Activated CD4-positive, alpha-beta T cell treated with anti-CD3 and anti-CD28 coated beads for 48 hours (primary cell): Measurements from ENCODE around the gene RTP5.
"Not testable (repeated sequence)": the region's sequence is repeated elsewhere in the genome, so short reads cannot be mapped to it uniquely, and the experiment has no call there.

Experiments
- DNase-seq: peaks from one replicate; pipeline ENCODE4 v3.0.0-alpha.2; 2020

Gene RTP5

DNA sequence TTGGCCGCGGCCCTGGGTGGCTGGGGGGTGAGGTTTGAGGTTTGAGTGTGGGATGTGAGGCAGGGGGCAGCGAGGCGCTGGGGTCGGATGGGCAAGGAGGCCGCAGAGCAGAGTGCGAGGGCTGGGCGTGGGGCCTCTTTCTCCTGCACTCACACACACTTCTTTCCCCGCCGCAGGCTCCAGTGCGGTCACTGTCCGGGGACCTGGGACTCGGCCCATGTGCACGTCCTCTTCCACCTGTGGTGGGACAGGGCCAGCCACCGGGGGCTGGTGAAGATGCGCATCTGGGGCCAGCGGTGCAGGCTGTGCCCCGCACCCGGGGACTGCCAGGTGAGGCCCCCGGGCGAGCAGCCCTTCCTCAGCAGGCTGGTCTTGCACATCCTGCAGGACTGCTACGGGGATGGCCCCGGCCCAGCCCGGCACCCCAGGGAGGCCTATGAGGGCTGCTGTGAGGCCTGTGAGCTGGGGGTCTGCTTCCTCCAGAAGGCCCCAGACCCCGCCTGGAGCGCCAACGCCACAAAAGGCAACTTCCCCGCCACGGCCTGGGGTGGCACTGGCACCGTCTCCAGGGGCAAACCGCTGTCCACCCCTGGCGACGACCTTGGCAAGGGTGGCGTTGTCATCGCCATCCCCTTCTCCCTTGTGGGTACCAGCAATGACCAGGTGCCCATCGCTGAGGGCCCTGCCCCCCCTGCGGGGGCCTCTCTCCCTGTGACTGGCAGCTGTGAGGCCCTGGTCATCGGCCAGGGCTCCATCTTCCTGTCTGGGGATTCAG, 2.2 kb downstream of the RTP5 start:
- no peak for DNase-seq

DNA sequence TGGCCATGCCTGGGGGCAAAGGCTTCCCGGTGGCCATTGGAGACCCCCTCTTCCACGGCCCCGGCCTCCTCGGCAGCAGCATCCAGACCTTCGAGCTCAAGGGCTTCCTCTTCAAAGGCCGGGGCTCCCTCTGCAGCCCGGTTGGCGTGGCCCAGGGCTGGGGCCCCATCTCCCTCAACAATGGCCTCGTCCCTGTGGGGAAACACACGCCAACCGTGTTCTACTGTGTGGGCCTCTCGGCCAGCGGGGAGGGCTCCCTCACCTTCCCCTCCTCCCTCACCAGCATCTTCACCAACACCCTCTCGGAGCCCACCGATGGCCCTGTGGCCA, 2.7 kb downstream of the RTP5 start:
- no peak for DNase-seq

DNA sequence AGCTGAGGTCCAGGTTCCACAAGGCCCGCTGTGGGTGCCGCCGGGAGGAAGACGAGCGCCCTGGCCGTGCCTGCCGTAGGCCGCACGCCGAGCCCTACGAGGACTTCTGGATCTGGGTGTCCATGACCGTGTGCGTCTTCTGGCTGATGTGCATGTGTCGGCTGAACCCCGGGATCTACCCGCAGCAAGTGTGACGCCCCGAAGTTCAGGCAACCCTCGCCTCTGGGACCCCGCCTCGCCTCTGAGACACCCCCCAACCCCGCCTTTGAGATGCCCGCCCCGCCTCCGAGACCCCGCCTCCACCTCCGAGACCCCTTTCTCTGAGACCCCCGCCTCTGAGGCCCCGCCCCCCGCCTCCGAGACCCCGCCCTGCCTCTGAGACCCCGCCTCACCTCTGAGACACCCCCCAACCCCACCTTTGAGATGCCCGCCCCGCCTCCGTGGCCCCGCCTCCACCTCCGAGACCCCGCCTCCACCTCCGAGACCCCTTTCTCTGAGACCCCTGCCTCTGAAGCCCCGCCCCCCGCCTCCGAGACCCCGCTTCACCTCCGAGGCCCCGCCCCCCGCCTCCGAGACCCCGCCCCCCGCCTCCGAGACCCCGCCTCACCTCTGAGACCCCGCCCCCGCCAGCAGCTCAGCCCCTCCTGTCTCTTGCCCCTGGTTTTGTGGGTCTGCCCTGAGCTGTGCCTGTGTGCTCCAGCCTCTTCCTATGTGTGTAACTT, 3.7 kb downstream of the RTP5 start:
- no peak for DNase-seq

DNA sequence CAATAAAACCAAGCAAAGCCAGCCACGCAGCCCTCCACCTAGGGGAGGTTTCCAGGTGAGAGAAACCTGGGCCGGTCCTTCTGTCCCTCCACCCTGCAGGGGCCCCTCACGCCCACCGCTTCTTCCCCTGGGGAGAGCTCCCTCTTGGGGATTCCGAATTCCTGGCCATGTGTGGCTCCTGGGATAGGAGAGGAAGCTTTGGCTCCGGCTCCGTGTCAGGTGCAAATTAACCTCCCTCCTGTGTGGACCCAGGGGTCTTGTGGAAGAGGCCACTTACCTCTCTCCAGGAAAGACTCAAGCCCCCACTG, 4.2 kb downstream of the RTP5 start:
- DNase-seq = no peak

DNA sequence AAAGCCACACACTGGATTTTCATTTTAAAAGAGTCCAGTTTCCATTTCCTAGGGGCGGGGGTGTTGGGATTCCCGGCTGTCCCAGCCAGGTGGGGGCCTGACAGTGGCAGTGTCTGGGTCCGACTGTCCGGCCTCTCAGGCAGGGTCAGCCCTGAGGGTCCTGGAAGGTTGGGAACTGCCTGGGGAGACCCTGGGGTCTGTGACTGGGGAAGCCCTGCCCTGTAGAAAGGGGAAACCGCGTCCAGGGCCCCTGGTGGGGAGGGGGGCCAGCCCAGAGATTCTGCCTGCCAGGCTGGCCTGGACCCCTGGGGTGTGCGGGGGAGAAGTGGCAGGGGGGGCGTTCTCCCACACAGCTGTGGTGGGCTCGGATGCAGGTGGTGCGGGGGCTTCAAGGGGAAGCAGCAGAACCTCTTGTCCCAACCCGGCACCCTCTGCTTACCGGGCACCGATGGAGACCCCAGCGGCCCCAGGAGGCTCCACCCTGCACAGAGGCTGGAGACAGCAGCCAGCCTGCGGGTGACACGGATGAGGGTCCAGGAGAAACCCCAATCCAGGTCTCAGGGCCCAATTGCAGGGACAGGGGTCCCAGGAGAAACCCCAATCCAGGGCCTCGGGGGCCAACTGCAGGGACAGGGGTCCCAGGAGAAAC, 4.9 kb downstream of the RTP5 start:
- no peak for DNase-seq

DNA sequence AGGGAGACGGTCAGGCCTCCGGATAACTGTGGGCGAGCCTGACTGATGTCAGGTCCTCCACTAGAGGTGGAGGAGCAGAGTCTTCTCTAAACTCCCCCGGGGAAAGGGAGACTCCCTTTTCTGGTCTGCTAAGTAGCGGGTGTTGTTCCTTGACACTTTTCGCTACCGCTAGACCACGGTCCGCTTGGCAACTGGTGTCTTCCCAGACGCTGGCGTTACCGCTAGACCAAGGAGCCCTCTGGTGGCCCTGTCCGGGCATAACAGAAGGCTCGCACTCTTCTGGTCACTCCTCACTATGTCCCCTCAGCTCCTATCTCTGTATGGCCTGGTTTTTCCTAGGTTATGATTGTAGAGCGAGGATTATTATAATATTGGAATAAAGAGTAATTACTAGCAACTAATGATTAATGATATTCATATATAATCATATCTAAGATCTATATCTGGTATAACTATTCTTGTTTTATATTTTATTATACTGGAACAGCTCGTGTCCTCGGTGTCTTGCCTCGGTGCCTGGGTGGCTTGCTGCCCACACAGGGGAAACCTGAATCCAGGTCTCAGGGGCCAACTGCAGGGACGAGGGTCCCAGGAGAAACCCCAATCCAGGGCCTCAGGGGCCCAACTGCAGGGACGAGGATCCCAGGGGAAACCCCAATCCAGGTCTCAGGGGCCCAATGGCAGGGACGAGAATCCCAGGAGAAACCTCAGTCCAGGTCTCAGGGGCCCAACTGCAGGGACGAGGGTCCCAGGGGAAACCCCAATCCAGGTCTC, 6.4 kb downstream of the RTP5 start:
- not testable (repeated sequence) for DNase-seq

DNA sequence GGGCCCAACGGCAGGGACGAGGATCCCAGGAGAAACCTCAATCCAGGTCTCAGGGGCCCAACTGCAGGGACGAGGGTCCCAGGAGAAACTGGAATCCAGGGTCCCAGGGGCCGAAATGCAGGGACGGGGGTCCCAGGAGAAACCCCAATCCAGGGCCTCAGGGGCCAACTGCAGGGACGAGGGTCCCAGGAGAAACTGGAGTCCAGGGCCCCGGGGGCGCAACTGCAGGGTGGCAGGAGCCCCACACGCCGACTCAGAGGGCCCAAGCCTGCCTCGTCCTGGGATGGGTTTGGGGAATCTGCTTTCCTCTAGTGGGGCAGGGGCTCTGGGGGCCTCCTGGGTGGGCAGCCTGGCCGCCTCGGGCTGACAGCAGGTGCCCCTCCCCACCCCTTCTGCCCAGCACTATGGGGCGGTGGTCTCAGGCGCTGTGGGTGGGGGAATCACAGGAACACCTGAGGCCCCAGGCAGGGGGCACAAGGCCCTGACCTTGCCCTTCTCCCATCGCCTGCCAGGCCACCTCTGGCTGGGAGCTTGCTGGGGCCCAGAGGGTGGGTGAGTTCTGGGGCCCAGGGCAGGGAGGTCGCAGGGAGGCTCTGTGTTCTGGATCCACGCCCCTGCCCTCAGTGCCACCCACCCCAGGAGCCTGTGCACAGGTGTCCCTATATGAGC, 7.1 kb downstream of the RTP5 start:
- no peak for DNase-seq

DNA sequence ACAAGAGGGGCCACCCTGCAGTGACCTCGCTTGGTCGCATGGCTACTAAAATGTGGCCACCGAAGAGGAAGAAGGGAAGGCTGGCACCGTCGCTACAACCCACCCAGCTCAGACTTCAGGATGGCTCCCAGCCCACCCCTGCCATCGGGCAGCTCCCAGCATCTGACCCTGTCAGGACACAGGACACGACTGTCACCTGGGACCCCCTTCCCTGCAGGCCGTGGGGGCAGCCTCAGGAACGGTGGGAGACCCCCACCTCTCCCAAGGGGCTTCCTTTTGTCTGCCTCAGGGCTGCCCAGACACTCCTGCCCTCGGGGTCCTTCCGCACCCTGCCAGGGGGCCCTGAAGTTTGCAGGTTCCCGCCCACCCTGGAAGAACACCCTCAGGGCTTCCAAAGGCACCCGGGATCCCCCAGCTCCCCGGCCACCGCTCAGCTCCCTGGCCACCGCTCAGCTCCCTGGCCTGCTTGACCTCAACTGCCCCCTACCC, 7.7 kb downstream of the RTP5 start:
- DNase-seq = no peak

DNA sequence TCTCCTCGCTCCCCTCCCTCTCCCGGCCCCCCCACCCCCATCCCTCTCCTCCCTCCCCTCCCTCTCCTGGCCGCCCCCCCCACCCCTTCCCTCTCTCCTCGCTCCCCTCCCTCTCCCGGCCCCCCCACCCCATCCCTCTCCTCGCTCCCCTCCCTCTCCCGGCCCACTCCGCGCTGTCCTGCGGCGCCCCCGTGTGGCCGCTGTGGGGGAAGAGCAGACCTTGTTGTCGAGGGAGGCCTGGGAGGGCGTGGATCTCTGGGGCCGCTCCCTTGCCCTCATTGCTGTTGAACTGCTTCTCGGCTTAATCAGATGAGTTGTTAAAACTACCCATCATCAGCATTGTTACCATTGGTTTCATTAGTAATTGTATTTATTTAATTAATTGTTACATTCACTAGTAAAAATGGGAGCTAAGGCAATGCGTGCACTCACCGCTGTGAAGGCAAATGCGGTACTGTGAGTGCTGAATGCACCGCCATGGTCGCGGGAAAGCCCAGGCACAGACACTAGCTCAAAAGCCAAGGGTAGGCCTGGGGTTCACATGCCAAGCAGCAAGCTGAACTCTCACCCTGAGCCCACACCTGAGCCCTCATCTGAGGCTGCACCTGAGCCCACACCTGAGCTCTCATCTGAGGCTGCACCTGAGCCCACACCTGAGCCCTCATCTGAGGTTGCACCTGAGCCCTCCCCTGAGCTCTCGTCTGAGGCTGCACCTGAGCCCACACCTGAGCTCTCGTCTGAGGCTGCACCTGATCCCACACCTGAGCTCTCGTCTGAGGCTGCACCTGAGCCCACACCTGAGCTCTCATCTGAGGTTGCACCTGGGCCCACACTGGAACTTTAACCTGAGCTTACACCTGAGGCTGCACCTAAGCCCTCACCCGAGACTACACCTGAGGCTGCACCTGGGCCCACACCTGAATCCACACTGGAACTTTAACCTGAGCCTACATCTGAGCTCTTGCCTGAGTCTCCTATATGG, 8.8 kb downstream of the RTP5 start:
- DNase-seq = peak; percentile 87

DNA sequence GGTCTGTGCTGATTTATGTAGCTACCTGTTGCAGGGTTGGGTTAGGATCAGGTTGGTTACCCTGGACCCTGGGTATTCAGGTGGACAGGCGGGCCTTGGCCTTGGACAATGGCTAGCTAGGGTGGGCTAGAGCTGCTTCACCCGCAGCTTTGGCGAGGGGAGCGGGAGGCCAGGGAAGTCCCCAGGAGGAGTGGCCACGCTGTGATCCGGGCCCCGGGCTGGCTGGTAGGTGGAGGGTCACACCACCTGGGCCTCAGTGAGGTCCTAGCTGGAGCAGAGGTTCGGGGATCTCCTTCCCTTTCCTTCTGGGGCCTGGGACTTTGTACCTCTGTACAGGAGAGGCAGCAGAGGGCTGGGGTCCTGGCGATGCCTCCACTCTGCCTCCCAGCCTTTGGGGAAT, 9.8 kb downstream of the RTP5 start:
- no peak for DNase-seq

DNA sequence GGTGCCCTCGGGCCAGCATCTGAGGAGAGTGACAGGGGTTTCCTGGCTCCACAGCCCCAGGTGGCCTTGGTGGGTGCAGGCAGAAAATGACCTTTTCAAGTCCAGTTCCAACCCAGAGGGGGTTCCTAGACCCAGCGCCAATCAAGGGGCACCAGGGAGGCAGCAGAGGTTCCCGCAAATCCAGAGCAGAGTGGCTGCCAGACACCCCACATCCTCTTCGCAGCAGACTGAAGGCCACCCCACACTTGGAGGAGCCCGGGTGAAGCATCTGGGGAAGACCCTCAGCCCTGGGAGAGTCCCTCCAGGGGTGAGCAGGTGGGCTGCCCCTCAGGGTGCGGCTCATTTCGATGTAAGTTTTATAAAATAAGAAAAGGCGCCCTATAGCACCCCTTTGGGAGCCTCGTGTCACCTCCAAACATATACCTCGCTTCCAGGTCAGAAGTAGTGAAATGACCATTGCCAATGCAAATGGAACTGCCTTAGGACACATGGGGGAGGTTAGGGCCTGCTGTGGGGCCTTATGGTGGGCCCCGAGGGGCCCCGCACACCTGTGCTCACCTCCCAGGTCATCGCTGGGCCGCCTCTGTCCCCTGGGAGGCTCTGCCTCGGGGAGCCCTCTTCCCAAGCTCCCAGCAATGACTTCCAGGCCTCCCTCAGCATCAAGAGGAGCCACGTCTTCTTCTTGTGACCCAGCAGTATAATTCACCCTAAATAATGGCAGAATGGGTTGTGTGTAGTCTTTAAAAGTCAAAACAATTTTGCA, 11.0 kb downstream of the RTP5 start:
- no peak for DNase-seq

DNA sequence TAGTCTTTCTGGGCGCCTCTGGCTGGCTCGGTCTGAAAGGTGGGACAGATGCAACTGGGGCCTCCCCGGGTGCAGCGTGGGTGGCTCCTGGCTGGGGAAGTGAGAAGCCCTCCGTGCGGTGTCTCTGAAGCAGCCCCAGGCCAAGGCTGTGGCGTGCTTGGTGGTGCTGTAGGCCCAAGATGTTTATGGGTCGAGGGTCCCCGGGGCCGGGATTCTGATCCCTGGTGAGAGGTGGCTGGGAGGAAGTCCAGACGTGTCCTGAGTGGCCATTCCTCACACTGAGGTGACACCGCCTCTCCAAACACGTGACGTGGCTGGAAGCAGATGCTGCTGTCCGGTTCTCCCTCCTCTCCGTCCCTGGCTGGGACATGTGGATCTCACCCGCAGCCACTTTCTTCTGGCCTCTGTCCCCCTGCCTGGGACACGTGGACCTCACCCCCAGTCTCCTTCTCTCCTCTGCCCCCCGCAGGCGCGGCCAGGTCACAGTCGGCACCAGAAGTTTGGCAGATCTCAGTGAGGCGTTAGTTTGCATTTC, 12.6 kb downstream of the RTP5 start:
- DNase-seq = peak; percentile 83

DNA sequence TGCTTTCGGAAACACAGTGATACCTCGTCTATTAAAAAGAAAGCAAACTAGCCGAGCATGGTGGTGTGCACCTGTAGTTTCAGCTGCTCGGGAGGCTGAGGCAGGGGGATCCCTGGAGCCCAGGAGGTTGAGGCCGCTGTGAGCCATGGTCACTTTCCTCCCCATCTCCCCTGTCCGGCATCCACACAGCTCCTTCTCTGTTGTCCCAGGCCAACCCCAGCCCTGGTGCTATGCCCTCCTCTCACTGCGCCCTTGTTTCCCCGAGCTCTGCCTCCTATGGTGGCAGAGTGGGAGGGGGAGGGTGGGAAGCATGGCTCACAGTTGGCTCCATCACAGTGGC, 15.4 kb downstream of the RTP5 start:
- DNase-seq = no peak

DNA sequence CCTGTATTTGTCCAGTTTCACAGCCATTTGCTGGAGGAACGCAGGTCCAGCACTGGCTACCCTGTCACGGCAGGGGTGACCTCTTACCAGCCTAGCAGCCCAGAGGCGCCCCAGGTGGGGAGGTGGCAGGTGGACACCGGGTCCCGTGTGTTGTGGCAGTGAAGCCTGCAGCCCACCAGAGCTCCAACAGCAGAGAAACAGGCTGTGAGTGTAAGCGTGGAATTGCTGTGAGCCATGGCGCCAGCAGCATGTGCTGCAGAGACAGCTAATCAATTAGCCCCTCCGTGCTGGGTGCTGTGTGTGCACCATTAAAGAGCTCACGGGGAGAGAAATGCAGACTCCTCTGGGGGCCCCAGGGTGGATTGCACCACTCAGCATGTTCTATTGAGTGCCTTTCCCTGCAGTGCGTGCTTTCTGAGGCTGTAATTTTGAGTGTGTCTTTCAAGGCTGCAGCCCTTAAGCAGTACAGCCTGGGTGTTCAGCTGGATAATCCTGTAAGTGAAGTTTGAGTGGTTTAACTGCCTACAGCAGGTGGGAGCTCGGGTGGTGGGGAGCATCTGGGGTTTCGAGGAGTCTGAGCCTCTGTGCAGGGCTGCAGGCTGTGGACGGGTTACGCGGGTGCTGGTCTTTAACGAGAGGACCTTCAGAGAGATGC, 15.9 kb downstream of the RTP5 start:
- DNase-seq = no peak

DNA sequence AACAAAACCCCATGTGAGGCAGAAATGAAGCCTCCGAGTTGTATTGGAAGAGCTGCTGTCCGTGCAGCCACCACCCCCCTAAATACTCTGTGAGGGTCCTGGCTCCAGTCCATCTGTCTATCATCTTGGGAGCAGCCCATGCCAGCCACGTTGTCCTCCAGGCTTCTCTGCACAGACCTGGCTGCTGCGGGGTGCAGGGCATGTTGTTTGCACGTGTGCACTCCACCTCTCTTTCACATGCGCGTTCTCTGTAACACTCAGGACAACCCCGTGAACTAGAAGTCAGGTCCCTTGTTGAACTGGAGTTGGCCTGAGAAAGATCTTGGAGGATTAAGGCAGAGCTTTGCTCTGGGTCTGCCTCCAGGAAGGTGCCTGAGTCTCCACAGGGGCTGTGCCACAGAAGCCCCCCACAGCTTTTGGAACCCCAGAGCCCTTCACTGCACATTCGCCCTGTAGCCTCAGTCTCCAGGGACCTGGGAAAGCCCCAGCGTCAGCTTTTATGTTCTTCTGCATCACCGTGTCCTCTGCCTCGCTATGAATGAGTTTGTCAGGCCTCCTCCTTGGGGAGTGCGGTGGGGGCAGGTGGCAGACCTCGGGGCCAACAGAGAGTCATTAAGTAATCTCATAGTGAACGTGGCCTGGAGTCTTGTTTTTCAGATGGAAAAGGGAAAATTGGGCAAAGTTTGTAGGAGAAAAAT, 16.6 kb downstream of the RTP5 start:
- DNase-seq = no peak

DNA sequence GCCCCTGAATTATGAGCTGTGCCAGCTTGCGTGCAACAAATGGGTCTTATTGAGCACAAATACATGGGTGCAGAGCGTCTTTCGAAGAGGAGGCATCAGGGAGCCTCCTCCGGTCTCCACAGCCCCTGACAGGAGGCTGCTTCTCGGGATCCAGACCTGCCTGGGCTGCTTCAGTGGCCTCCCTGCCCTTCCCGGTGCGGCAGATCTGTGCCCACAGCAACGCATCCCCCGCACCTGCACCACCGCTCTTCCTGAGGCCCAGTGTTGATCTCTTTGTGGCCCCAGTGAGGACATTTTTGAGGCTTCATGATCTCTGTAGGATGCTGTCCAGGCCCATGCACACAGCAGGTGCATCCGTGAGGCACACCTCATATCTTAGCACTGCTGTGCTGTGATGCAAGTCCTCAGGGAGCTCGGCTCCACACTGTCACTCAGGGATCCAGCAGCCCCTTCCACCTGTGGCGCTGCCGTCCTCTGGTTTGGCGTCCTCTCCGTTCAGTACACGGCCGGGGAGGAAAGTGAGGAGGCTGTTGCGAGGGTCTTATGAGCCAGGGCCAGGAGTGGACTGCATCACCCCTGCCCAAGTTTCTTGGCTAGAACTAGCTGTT, 17.4 kb downstream of the RTP5 start:
- DNase-seq = no peak

DNA sequence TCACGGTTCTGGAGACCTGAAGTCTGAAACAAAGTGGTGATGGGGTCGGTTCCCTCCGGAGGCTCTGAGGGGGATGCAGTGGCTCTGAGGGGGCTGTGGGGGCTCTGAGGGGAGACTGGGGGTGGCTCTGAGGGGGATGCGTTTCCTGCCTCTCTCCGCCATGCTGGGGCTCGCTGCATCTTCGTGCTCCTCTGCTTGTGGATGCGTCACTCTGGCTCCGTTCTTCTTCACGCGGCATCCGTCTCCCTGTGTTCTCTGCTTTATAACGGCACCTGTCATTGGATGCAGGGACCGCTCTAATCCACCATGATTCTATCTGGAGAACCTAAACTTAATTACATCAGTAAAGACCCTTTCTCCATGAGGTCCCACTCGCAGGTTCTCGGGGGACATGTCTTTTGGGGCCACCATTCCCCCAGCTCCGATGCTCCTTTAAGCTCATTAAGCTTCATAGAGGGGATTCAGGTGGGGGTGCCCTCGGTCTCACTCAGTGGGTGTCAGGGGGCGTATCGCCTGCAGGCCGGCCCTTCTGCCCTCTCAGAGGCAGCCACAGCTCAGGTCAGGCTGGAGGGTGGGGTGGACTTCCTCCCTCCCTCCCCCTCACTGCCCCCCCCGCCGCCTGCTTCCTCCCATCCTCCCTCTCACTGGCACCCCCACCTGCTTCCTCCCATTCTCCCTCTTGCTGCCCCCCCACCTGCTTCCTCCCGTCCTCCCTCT, 18.4 kb downstream of the RTP5 start:
- DNase-seq = no peak

DNA sequence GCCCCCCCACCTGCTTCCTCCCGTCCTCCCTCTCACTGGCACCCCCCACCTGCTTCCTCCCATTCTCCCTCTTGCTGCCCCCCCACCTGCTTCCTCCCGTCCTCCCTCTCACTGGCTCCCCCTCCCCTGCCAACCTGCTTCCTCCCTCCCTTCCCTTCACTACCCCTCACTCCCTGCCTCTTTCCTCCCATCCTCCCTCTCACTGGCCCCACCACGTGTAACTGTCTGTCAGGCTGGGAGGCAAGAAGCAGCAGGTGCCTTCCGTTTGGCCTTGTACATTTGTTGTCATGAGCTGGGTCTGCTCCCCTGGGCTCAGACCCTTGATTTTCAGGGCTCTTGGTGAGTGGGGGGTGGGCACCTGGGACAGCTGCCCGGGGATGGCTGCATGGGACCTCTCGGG, 19.1 kb downstream of the RTP5 start:
- DNase-seq = no peak
